Measurements from ENCODE around the gene F13A1.

DNA sequence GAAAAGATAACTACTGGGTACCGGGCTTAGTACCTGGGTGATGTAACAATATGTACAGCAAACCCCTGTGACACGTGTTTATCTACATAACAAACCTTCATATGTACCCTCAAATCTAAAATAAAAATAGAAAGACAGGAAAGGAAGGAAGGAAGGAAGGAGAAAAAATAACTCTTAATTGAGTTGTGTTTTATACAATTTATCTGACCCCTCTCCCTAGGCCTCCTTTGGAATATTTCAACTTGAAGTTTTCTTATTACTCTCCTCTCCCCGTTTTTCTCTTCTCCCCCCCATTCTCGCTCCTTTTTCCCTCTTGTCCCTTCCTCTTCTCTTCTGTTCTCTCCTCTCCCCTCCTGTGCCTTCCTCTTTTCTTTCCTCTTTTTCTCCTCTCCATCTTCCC lies 156.1 kb downstream of the F13A1 start:
- TF ChIP-seq, protein P1, sequence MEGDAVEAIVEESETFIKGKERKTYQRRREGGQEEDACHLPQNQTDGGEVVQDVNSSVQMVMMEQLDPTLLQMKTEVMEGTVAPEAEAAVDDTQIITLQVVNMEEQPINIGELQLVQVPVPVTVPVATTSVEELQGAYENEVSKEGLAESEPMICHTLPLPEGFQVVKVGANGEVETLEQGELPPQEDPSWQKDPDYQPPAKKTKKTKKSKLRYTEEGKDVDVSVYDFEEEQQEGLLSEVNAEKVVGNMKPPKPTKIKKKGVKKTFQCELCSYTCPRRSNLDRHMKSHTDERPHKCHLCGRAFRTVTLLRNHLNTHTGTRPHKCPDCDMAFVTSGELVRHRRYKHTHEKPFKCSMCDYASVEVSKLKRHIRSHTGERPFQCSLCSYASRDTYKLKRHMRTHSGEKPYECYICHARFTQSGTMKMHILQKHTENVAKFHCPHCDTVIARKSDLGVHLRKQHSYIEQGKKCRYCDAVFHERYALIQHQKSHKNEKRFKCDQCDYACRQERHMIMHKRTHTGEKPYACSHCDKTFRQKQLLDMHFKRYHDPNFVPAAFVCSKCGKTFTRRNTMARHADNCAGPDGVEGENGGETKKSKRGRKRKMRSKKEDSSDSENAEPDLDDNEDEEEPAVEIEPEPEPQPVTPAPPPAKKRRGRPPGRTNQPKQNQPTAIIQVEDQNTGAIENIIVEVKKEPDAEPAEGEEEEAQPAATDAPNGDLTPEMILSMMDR (IDR thresholded peaks at IDR 0.05), result no peak
- TF ChIP-seq POLR2A (IDR thresholded peaks at IDR 0.05), result no peak
